HEK293 (cell line): ENCODE measurements around the gene SLC18A2.

ENCODE experiments used
- ZNF335 ChIP-seq: fragments of 450-650 bp; formaldehyde crosslinking; conservative IDR thresholded peaks from 2 replicates; pipeline ENCODE4 v1.5.1; 2016; ENCODE audit warnings: missing biosample characterization, missing genetic modification characterization
- ZNF76 ChIP-seq: fragments of 450-650 bp; formaldehyde crosslinking; IDR thresholded peaks from 2 replicates; pipeline ENCODE4; 2016; ENCODE audit warnings: low read depth, missing biosample characterization, missing genetic modification characterization, borderline replicate concordance

DNA sequence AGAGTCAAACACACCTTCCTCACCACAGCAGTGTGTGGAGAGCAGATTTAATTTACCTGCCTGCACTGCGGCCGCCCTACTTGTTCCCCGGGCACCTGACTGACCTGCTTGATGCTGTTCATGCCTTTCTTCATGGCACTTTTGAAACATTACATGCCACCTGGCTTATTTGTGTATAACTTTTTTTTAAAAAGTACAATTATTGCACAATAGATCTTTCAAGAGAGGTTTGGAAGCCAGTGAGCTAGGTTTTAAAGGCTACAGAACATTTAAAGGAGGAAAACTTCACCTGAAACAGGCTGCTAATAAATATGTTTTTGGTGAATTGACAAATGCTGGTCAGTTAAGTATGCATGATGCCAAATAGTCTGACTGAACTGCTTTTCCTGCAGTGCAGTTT is 33.1 kb downstream of the SLC18A2 start:
- TF ChIP-seq ZNF335 (tag by site-specific recombination): no peak
- TF ChIP-seq ZNF76 (tag by site-specific recombination): no peak
